Thyroid gland (tissue), 4 donors: ENCODE data around the gene EVC.

Experiments
- CTCF ChIP-seq, 6 experiments: fragments of 200-600 bp in 3 of 6; fragments of 450-650 bp in 3 of 6; sonication (generic) in 3 of 6; IDR thresholded peaks; one replicate each; pipeline ENCODE4 v1.5.1; 2016 to 2019; ENCODE audit warnings: antibody characterized with exemption in 6 of 6, mild to moderate bottlenecking in 2 of 6, inconsistent platforms in 1 of 6, moderate library complexity in 1 of 6
- POLR2A ChIP-seq, 2 donors: fragments of 450-650 bp; IDR thresholded peaks; one replicate each; pipeline ENCODE4 v1.6.1; 2017; ENCODE audit warnings: antibody characterized with exemption in 2 of 2, mild to moderate bottlenecking in 2 of 2, moderate library complexity in 1 of 2

- TF ChIP-seq CTCF (IDR thresholded peaks at IDR 0.05) (no peak), POLR2A (IDR thresholded peaks at IDR 0.05) (no peak)
Measured at GRCh38 chr4:5685296-5685695, 25.7 kb upstream of the EVC start.
